DND-41 (cell line): ENCODE data around the gene KHDRBS2.

Experiments
- ATAC-seq: fragments of 200-7000 bp; cut with Tn5 transposase; 3 replicates; pipeline ENCODE4 v1.9.1; 2021; ENCODE audit warnings: low read depth; ENCODE audit not compliant: insufficient read depth
- DNase-seq: peaks from one replicate; pipeline ENCODE4 v3.0.0-alpha.2; 2020
- H2AFZ ChIP-seq: 2 replicates; pipeline ENCODE4 v1.6.0; 2012; ENCODE audit warnings: low read depth, low read length
- H3K27ac ChIP-seq: 2 replicates; pipeline ENCODE4 v1.5.1; 2012; ENCODE audit warnings: low read length, inconsistent platforms
- H3K27me3 ChIP-seq: fragments of 200-600 bp; sonication (generic); 2 replicates; pipeline ENCODE4 v1.6.0; 2012; ENCODE audit warnings: low read length, mild to moderate bottlenecking, inconsistent platforms; ENCODE audit not compliant: insufficient read depth, poor library complexity
- H3K36me3 ChIP-seq: 2 replicates; pipeline ENCODE4 v1.5.1; 2012; ENCODE audit warnings: low read length, inconsistent platforms; ENCODE audit not compliant: insufficient read depth
- H3K4me1 ChIP-seq: 2 replicates; pipeline ENCODE4 v1.5.1; 2012; ENCODE audit warnings: mild to moderate bottlenecking, low read length; ENCODE audit not compliant: insufficient read depth
- H3K4me2 ChIP-seq: 2 replicates; pipeline ENCODE4 v1.6.0; 2012; ENCODE audit warnings: mild to moderate bottlenecking, moderate library complexity, low read length, inconsistent platforms; ENCODE audit not compliant: insufficient read depth
- H3K4me3 ChIP-seq, 2 experiments: fragments of 200-600 bp in 1 of 2; shearing (Covaris generic) in 1 of 2; 2 replicates each; pipeline ENCODE4 v1.5.1; 2012 to 2016; ENCODE audit warnings: inconsistent platforms in 2 of 2, low read length in 2 of 2, mild to moderate bottlenecking in 2 of 2, low read depth in 1 of 2, moderate library complexity in 1 of 2
- H3K79me2 ChIP-seq: 2 replicates; pipeline ENCODE4 v1.6.0; 2012; ENCODE audit warnings: low read length, inconsistent platforms; ENCODE audit not compliant: insufficient read depth
- H3K9ac ChIP-seq: 2 replicates; pipeline ENCODE4 v1.6.0; 2012; ENCODE audit warnings: low read depth, mild to moderate bottlenecking, inconsistent platforms, low read length, moderate library complexity
- H3K9me3 ChIP-seq: 2 replicates; pipeline ENCODE4 v1.5.1; 2012; ENCODE audit warnings: low read length, moderate library complexity, mild to moderate bottlenecking, inconsistent platforms; ENCODE audit not compliant: insufficient read depth, severe bottlenecking
- H4K20me1 ChIP-seq: 2 replicates; pipeline ENCODE4 v1.6.0; 2012; ENCODE audit warnings: low read length; ENCODE audit not compliant: insufficient read depth
- EZH2 ChIP-seq: IDR thresholded peaks from 3 replicates; pipeline ENCODE4 v1.6.1; 2012; ENCODE audit warnings: borderline replicate concordance, low read depth, mild to moderate bottlenecking, moderate library complexity, low read length, inconsistent platforms; ENCODE audit not compliant: severe bottlenecking
- TF ChIP-seq, protein P1 (sequence below): IDR thresholded peaks from 2 replicates; pipeline ENCODE4 v1.5.1; 2012; ENCODE audit warnings: borderline replicate concordance, low read length, moderate library complexity, mild to moderate bottlenecking; ENCODE audit not compliant: poor library complexity, severe bottlenecking; ENCODE audit errors: extremely low read depth

KHDRBS2 gene

GRCh38 chr6:61751986-61752385, 534.0 kb downstream of the KHDRBS2 start:
- Histone ChIP-seq H4K20me1 (no peaks in the 10 kb centered on the region), H2AFZ (no peak overlapping the region), H3K9me3 (no peaks in the 10 kb centered on the region), H3K27me3 (no peaks in the 10 kb centered on the region), H3K27ac (no peak overlapping the region), H3K79me2 (no peaks in the 10 kb centered on the region), H3K4me1 (no peaks in the 10 kb centered on the region), H3K9ac (no peak overlapping the region), H3K4me2 (no peak overlapping the region), H3K36me3 (no peaks in the 10 kb centered on the region), H3K4me3 (no peak overlapping the region)
- no peak for DNase-seq
- no peak for ATAC-seq
- TF ChIP-seq EZH2, result no peak
- TF ChIP-seq, protein P1, sequence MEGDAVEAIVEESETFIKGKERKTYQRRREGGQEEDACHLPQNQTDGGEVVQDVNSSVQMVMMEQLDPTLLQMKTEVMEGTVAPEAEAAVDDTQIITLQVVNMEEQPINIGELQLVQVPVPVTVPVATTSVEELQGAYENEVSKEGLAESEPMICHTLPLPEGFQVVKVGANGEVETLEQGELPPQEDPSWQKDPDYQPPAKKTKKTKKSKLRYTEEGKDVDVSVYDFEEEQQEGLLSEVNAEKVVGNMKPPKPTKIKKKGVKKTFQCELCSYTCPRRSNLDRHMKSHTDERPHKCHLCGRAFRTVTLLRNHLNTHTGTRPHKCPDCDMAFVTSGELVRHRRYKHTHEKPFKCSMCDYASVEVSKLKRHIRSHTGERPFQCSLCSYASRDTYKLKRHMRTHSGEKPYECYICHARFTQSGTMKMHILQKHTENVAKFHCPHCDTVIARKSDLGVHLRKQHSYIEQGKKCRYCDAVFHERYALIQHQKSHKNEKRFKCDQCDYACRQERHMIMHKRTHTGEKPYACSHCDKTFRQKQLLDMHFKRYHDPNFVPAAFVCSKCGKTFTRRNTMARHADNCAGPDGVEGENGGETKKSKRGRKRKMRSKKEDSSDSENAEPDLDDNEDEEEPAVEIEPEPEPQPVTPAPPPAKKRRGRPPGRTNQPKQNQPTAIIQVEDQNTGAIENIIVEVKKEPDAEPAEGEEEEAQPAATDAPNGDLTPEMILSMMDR, result no peak

GRCh38 chr6:61745994-61746393, 540.0 kb downstream of the KHDRBS2 start:
- no peak overlapping the region for H3K4me3 ChIP-seq
- H4K20me1 ChIP-seq, result no peaks in the 10 kb centered on the region
- H3K27ac ChIP-seq, result no peak overlapping the region
- no peaks in the 10 kb centered on the region for H3K4me1 ChIP-seq
- H3K36me3 ChIP-seq, result no peaks in the 10 kb centered on the region
- ATAC-seq (no peak), DNase-seq (no peak)
- H3K27me3 ChIP-seq, result no peaks in the 10 kb centered on the region
- H3K79me2 ChIP-seq, result no peaks in the 10 kb centered on the region
- no peak for TF ChIP-seq EZH2
- TF ChIP-seq, protein P1, result no peak
- no peaks in the 10 kb centered on the region for H3K9me3 ChIP-seq
- no peak overlapping the region for H3K4me2 ChIP-seq
- no peak overlapping the region for H3K9ac ChIP-seq
- H2AFZ ChIP-seq, result no peak overlapping the region

- no peak overlapping the region for H3K9ac ChIP-seq
- H3K27me3 ChIP-seq, result no peaks in the 10 kb centered on the region
- no peaks in the 10 kb centered on the region for H4K20me1 ChIP-seq
- H2AFZ ChIP-seq, result no peak overlapping the region
- no peak overlapping the region for H3K27ac ChIP-seq
- no peaks in the 10 kb centered on the region for H3K36me3 ChIP-seq
- no peak for TF ChIP-seq EZH2
- TF ChIP-seq, protein P1, result no peak
- H3K4me3 ChIP-seq, result no peak overlapping the region
- no peaks in the 10 kb centered on the region for H3K4me1 ChIP-seq
- H3K79me2 ChIP-seq, result no peaks in the 10 kb centered on the region
- H3K9me3 ChIP-seq, result no peaks in the 10 kb centered on the region
- no peak for DNase-seq
- no peak for ATAC-seq
- no peak overlapping the region for H3K4me2 ChIP-seq
Observed at GRCh38 chr6:61711849-61712248, 574.2 kb downstream of the KHDRBS2 start.

- Histone ChIP-seq H3K9me3 (no peaks in the 10 kb centered on the region), H3K4me1 (no peaks in the 10 kb centered on the region), H3K79me2 (no peaks in the 10 kb centered on the region), H3K36me3 (no peaks in the 10 kb centered on the region), H4K20me1 (no peaks in the 10 kb centered on the region), H2AFZ (no peak overlapping the region), H3K27ac (no peak overlapping the region), H3K9ac (no peak overlapping the region), H3K27me3 (no peaks in the 10 kb centered on the region), H3K4me2 (no peak overlapping the region), H3K4me3 (no peak overlapping the region)
- no peak for TF ChIP-seq EZH2
- TF ChIP-seq, protein P1, result no peak
- DNase-seq (no peak), ATAC-seq (no peak)
Observed at GRCh38 chr6:61688165-61688564, 597.9 kb downstream of the KHDRBS2 start.
